NCI-H2081 (cell line): ENCODE results near the gene PATZ1.
A peak's percentile ranks its signal among the peaks of the same experiment; 100 is the strongest.
"Not testable (repeated sequence)": the region's sequence is repeated elsewhere in the genome, so short reads cannot be mapped to it uniquely, and the experiment has no call there.

Experiments
- DNase-seq, 2 experiments: peaks; one replicate each; lab custom pipeline; 2025; lab: John Stamatoyannopoulos, UW

PATZ1 gene, protein sequence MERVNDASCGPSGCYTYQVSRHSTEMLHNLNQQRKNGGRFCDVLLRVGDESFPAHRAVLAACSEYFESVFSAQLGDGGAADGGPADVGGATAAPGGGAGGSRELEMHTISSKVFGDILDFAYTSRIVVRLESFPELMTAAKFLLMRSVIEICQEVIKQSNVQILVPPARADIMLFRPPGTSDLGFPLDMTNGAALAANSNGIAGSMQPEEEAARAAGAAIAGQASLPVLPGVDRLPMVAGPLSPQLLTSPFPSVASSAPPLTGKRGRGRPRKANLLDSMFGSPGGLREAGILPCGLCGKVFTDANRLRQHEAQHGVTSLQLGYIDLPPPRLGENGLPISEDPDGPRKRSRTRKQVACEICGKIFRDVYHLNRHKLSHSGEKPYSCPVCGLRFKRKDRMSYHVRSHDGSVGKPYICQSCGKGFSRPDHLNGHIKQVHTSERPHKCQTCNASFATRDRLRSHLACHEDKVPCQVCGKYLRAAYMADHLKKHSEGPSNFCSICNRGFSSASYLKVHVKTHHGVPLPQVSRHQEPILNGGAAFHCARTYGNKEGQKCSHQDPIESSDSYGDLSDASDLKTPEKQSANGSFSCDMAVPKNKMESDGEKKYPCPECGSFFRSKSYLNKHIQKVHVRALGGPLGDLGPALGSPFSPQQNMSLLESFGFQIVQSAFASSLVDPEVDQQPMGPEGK

DNA sequence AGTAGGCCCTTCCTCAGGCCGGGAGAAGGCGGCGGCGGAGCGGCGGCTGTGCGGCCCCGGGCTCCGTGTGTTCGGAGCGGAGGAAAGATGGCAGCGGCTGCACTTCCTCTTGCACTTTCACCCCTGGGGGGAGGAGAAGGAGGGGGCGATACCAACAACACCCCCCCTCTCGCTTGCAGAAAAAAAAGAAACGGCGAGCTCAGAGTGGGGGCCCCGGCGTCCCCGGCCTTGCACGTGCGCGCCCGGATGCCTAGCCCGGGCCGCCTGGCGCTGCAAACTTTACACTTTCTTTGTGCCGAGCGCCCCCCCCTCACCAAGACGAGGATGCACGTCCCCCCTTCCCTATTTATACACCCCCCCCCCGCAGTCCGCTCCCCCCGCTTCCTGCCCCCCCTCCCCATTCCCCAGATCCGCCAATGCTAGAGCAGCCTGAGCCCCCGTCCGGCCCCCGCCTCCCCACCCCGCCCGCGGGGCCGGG is at the start of gene PATZ1:
Gene PATZ1 (minus strand): TSS at position 92 of the 478 bp plus-strand sequence. CDS start 744 bp downstream, outside the sequence.
- DNase-seq = peak; percentile 70 to 78

DNA sequence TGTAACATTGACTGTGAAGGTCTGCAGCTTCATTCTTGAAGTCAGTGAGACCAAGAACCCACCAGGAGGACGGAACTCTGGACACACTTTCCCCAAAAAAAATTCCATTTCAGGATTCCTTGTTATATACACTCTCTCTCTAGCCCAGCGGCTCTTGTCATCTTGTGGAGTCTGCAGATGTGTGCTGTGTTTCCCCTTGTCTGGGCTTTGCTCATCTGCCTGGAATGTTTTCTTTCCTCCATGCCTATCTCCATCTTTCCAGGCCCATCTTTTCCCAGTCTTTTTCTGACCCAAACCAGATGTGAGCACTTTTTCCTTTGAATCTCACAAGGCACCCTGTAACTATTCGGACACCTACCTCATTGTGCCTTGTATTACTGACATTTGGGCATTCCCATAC is 48.2 kb upstream of the PATZ1 start:
- DNase-seq = no peak

DNA sequence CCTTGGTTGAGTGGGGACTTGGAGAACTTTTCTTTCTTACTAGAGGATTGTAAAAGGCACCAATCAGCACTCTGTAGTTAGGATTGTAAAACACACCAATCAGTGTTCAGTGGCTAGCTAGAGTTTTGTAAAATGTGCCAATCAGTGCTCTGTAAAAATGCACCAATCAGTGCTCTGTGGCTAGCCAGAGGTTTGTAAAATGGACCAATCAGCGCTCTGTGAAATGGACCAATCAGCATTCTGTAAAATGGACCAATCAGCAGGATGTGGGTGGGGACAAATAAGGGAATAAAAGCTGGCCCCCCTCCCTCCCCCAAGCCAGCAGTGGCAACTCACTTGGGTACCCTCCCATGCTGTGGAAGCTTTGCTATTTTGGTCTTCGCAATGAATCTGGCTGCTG is 47.7 kb upstream of the PATZ1 start:
- DNase-seq = no peak

DNA sequence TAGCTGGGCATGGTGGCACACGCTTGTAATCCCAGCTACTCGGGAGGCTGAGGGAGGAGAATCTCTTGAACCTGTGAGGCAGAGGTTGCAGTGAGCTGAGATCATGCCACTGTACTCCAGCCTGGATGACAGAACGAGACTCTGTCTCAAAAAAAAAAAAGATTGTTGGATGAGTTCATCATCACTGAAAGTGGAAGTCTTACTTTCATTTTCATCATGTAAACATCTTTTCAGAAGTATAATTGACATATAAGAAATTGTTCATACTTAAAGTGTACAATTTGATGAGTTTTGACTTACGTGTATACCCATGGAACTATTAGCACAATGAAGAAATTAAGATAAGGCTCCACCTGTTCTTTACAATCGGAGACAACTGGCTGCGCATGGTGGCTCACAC is 32.5 kb upstream of the PATZ1 start:
- DNase-seq = not testable (repeated sequence)

DNA sequence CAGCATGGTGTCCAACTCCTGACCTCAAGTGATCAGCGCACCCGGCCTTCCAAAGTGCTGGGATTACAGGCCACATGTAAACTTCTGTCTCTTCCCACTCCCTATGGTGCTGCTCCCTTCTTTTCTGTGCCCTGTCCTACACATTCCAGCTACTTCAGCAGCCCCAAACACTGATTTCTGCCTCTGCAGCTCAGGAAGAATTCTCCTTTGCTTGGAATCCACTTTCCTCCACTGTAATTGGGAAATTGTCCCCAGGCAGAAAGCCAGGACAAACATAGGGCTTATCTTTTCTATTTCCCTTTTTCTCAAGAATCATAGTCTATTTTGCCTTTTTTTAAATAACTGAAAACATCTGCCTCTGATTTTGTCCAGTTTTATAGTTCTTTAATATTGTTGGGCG is 32.0 kb upstream of the PATZ1 start:
- no peak for DNase-seq

DNA sequence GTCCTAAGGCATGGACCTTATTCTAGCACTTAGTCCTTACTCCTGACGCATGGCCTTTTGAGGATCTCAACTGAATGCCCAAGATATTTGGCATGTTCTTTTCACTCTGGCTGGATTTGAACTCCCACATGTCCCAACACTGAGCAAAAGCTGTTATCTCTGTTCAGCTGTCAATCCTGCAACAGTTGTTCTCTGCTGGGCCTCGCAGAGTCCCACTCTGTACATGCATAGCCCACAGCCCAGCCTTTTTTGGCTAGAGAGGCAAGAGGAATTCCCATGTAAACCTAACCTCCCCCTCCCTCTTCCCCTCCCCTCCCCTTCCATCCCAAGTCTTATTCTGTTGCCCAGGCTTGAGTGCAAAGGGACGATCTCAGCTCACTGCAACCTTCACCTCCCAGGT is 31.5 kb upstream of the PATZ1 start:
- no peak for DNase-seq

DNA sequence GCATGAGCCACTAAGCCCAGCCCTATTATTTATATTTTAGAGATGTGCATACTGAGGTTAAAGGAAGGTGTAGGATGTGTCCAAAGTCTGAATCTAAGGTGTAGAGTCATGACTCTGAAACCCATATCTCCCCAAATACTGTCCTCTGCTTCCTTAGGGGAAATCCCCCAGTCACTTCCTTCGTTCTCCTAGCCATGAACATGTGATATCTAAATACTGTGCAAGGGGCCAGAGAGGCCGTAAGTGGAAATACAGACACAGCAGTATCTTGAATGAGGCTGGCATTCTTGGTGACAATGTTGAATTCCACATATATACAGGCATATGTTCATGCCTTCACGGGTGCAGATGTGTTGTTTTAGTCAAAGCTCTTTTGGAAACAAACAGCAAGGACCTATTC is 21.3 kb upstream of the PATZ1 start:
- DNase-seq = no peak

DNA sequence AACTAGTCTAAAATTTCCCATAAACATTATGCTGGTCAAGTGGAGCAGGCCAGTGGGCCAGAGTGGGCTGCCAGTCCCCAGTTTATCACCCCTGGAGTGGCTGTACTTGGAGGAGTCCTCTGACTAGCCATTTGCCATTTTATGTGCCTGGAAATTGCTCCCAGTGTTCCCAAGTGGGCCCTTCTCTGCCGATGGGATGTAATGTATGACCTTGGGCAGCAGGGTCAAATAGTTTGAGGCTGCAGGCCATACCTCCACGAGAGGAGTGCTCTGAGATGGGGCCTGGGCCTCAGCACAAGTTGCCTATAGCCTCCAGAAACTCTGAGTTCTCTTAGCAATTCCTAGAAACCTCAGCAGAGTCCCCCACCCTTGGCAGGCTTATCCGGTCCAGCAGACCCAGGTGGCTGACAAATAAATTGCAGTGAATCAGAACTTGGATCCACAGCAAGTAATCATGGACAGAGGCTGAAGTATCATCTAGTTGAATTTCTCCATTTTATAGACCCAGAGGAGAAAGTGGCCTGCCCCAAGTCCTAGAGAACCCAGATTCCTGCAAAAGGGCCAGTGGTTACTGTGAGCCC is 17.8 kb upstream of the PATZ1 start:
- no peak for DNase-seq

DNA sequence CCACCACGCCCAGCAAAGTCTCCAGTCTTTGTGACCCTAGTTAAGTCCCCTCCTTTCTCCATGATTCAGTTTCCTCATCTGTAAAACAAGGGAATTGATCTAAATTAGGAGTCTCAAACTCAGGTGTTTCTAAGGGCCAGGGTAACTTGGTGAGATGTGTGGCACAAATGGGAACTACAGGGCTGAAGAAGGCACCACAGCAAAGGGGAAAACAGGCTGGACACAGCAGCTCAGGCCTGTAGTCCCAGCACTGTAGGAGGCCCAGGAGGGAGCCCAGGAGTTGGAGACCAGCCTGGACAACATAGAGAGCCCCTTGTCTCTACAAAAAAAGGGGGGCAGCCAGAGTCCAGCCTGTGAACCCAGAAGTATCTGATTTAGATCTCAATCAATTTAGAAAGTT is 15.6 kb upstream of the PATZ1 start:
- no peak for DNase-seq

DNA sequence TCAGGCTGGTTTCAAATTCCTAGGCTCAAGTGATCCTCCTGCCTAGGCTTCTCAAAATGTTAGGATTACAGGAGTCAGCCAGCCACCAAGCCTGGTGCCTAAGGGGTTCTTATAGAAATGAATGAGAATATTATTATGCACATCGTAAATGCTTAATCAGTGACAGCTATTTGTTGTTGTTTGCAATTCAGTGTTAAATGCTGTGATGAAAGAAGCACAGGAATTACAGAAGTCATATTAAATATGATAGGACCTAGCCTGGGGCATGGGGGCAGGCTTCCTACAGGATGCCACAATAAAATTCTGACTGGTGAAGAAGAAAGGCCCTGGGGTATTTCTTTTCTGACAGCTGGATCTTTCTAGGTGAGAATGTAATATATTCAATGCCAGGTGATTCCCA is 13.9 kb upstream of the PATZ1 start:
- DNase-seq = no peak

DNA sequence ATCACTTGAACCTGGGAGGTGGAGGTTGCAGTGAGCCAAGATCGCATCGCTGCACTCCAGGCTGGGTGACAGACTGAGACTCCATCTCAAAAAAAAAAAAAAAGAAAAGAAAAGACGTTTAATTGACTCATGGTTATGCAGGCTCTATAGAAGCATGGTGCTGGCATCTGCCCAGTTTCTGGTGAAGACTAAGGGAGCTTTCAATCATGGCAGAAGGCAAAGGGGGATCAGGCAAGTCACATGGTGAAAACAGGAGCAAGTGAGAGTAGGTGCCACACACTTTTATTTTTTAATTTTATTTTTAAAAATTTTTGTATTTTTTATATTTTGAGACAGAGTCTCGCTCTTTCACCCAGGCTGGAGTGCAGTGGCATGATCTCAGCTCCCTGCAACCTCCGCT is 8.4 kb upstream of the PATZ1 start:
- no peak for DNase-seq

DNA sequence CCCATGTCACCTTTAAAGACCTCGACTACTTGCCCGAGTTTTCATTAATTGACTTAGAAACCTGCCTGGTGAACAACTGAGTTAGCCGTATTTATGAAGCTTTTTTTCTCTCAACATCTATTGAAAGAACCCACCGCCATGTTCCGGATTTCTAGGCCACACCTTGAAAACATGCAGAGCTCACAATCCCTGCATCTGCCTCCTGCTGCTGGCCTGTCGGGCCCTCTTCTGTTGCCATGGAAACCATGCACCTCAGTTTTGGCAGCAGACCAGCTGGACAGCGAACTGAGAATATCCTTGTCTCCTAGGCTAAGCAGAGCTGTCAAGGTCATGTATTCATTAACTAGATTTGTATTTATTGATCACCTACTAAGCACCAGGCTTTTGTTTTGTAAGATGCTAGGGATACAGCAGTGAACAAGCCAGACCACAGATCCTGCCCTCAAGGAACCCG is 4.3 kb upstream of the PATZ1 start:
- peak; percentile 53 to 65 for DNase-seq

DNA sequence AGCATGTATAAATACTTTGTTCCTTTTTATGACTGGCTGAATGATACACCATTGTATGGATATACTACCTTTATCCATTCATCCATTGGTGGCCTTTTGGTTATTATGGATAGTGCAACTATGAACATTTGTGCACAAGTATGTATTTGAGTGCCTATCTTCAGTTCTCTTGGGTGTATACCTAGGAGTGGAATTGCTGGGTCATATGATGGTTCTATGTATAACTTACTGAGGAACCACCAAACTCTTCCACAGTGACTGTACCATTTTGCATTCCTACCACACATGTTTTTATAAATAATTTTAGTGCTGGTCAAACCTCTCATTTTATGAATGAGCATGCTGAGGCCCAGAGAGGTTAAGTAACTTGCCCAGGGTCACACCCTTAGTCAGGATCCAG is 3.8 kb upstream of the PATZ1 start:
- DNase-seq = no peak

DNA sequence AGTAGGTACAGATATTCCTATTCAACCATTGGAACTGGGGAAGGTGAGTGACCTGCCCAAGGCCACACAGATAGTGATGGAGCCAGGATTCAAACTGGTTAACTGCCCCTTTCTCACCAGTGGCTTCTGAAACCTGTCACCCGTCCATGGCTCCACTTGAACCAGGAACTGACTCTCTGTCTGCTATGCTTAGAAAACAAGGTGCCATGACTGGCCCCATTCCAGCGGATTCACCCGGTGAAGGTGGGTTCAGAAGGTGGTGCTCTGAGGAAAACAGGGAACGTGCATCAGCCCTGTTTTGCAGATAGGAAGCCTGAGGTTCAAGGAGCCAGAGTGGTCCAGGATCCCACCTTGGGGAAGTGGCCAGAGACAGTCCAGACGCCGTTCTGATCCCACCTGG is 2.6 kb upstream of the PATZ1 start:
- DNase-seq = no peak

DNA sequence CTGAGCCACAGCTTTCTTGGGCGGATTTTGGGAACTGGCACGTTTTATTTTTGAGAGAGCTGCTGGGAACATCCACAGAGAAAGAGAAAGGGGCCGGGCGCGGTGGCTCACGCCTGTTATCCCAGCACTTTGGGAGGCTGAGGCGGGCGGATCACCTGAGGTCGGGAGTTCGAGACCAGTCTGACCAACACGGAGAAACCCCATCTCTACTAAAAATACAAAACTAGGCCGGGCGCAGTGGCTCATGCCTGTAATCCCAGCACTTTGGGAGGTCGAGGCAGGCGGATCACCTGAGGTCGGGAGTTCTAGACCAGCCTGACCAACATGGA is 1.8 kb upstream of the PATZ1 start:
- not testable (repeated sequence) for DNase-seq

DNA sequence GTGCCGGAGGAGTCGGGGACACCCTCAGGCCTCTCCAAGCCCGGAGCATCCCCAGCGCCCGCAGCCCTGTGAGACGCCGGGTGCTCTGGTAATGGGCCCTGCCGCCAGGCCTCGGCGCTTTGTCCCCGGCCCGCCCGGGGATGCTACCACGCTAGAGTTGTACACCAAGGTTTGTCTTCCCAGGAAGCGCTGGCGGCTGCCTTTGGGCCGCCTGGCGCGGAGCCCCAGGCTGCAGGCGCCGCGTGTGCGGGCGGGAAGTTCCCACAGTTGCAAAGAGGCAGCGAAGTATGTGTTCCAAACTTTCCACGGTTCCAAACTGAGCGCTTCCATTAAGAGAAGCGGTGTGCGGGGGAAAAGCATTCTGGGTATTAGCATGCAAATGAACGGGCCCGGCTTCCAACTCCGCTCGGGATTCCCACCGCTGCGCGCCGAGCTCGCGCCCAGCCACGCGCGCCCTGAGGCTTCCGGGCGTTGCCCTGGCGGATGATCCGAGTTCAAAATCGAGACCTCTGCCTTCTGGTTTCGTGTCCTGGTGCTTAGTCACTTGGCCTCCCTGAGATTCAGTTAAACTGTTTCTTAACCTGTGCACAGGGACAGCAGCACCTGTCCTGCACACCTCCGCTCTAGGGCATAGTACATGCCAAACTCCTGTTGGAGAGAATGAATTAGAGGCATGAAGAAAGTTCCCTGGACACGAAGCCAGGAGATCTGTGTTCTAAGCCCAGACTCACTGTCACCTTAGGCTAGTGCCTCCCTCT is 1.3 kb upstream of the PATZ1 start:
- peak; percentile 59 to 69 for DNase-seq

DNA sequence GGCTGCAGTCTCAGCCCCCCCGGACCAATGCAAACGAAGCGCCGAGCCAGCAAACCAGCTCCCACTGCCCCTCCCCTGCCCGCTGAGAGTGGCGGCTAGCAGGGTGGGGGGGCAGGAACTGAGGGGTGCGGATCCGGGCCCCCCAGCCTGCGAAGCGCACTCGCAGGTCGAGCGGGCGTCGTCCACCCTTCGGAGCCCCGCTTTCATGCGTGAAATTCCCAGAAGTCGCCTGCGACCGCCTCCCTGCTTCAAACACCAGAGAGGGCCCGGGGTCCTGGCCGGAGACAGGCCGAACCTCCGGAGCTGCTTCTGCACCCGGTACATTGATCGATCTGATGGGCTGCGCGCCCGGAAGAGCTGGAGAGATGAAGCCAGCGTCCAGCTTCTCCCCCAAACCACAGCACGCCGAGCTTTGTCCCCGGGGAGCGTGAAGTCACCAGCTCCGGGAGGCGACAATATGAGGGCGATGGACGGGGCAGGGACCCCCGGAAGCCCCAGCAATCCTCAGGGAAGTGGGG is 646 bp upstream of the PATZ1 start:
- DNase-seq = peak; percentile 74 to 87

DNA sequence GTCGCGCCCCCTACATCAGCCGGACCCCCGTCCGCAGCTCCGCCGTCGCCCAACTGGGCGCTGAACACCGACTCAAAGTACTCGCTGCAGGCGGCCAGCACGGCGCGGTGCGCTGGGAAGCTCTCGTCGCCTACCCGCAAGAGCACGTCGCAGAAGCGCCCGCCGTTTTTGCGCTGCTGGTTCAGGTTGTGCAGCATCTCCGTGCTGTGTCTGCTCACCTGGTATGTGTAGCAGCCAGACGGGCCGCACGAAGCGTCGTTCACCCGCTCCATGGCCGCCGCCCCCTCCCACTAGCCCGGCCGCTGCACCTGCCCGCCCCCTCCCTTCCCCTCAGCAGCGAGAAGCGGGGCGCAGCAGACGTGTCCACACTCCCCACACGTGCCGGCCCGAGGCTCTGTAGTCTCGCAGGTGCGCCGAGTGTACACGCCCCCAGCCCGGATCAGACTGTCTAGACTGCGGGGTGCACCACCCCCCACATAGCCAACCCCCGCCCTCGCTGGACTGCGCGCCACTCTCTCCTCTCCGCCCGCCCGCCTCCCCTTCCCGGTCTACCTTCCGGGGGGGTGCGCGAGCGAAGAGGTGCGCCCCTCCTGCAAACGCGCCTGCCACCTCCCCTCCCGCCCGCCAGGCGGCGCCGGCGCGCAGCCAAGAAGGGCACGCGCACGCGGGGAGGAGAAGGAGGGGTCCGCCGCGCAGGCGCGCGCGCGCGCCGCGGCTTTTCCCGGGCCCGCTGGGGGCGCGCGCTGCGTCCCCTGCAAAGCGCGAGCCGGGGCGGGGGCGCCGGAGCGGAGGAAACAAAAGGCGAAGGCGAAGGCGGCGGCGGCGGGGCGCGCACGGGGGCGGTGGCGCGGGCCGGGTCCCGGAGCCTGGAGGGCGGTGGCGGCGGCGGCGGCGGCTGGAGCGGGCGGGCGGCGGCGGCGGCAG is 553 bp downstream of the PATZ1 start:
- peak; percentile 73 to 88 for DNase-seq

DNA sequence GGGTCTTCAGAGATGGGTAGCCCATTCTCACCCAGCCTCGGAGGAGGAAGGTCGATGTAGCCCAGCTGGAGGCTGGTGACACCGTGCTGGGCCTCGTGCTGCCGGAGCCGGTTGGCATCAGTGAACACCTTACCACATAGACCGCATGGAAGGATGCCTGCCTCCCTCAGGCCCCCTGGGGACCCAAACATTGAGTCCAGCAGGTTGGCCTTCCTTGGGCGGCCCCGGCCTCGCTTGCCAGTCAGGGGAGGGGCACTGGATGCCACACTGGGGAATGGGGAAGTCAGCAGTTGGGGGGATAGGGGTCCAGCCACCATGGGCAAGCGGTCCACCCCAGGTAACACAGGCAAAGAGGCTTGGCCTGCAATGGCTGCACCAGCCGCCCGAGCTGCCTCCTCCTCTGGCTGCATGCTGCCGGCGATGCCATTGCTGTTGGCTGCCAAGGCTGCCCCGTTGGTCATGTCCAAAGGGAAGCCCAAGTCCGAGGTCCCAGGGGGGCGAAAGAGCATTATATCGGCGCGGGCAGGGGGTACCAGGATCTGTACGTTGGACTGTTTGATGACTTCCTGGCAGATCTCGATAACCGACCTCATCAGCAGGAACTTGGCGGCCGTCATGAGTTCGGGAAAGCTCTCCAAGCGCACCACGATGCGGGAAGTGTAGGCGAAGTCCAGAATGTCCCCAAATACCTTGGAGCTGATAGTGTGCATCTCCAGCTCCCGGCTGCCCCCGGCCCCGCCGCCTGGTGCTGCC is 1.4 kb downstream of the PATZ1 start:
- DNase-seq = peak in 1 of 2 experiments; percentile 20

DNA sequence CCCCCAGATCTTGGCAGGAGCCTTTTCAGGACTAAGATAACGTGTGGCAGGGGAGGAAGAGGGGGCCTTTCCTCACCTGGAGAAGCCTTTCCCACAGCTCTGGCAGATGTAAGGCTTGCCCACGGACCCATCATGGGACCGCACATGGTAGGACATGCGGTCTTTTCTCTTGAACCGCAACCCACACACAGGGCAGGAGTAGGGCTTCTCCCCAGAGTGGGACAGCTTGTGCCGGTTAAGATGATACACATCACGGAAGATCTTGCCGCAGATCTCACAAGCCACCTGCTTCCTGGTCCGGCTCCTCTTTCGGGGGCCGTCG is 1.9 kb downstream of the PATZ1 start:
- no peak for DNase-seq
